NOMO-1 treated with dmso at 0.1 percent for 144 hours (cell line): ENCODE measurements around the gene SLC13A5.
A peak's percentile ranks its signal among the peaks of the same experiment; 100 is the strongest.
"Not testable (repeated sequence)": the region's sequence is repeated elsewhere in the genome, so short reads cannot be mapped to it uniquely, and the experiment has no call there.

Source experiments
- DNase-seq: peaks from one replicate; lab custom pipeline; 2025; ENCODE audit not compliant: unreplicated experiment; lab: John Stamatoyannopoulos, UW

The SLC13A5 gene

GRCh38 chr17:6713130-6713917 is at the start of gene SLC13A5:
SLC13A5 (minus strand) TSS chr17:6713369; CDS start chr17:6713333, 36 bp downstream.
- DNase-seq = no peak

- no peak for DNase-seq
Measured at GRCh38 chr17:6761779-6762178, 48.6 kb upstream of the SLC13A5 start.

GRCh38 chr17:6757747-6758146 is 44.6 kb upstream of the SLC13A5 start:
- DNase-seq = no peak

GRCh38 chr17:6756425-6757031 is 43.4 kb upstream of the SLC13A5 start:
- DNase-seq = no peak

- peak; percentile 69 for DNase-seq
Measured at GRCh38 chr17:6755731-6756184, 42.6 kb upstream of the SLC13A5 start, which contains the start of gene XAF1. XAF1 (plus strand) TSS chr17:6756046; CDS start chr17:6756079, 33 bp downstream.

- no peak for DNase-seq
Measured at GRCh38 chr17:6755281-6755680, 42.1 kb upstream of the SLC13A5 start.

DNA sequence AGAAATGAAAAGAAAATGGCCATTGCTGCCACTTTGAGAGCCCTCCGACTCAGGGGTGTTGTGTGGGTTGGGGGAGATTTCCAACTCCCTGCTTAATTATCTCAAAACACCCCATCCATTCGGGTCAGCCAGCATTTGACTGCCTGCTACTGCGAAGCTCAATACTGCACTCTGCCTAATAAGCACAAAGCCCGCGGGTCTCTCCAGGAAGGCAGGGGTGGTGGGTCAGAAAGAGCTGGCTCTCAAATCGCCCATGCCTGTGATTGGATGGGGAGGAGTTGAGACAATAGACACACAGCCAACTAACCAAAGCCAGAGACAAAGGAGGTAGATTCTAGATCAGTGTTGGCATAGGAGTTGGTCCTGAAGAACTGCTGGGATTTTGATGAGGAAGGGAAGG is 40.4 kb upstream of the SLC13A5 start:
- no peak for DNase-seq

- DNase-seq = peak; percentile 21
Measured at GRCh38 chr17:6753006-6753445, 39.9 kb upstream of the SLC13A5 start.

- peak; percentile 35 for DNase-seq
Measured at GRCh38 chr17:6752068-6752909, 39.1 kb upstream of the SLC13A5 start.

- no peak for DNase-seq
Measured at GRCh38 chr17:6749519-6749918, 36.4 kb upstream of the SLC13A5 start.

GRCh38 chr17:6748617-6749016 is 35.4 kb upstream of the SLC13A5 start:
- DNase-seq = no peak

DNA sequence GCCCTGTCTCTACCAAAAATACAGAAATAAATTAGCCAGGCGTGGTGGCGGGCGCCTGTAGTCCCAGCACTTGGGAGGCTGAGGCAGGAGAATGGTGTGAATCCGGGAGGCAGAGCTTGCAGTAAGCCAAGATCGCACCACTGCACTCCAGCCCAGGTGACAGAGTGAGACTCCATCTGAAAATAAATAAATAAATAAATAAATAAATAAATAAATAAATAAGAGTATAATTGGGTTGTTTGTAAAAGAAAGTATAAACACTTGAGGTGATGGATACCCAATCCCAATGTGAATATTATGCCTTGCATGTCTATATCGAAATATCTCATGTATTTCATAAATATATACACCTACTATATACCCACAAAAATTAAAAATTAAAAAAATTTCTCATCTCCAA is 33.5 kb upstream of the SLC13A5 start:
- not testable (repeated sequence) for DNase-seq

GRCh38 chr17:6729531-6729930 is 16.4 kb upstream of the SLC13A5 start:
- no peak for DNase-seq

DNA sequence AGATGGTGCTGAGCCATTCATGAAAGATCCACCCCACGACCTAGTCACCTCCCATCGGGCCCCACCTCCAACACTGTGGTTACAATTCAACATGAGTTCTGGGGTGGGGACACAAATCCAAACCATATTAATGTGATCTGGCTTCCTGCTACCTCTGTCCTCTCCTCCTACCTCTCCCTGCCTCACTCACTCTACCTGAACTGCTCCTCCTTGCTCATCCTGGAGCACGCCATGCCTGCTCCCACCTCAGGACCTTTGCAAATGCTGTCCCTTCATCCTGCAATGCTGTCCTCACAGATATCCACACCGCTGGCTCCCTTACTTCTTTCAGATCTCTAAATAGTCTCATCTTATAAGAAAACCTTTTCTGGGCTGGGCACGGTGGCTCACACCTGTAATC is 10.8 kb upstream of the SLC13A5 start:
- no peak for DNase-seq

DNA sequence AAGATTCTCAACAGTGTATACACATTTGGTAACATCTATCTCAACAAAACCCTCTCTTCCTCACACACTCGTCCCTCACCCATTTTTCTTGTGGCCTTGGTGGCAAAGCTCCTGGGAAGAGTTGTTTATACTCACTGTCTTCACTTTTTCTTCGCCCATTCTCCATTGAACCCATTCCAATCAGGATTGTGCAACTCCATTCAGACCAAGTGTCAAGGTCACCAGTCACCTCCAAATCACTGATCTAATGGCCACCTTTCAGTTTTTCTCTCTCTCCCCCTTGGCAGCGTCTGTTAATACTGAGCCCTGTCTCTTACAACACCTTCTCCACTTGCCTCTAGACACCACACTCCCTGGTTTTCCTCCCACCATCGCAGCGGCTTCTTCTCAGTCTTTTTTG is 8.6 kb upstream of the SLC13A5 start:
- no peak for DNase-seq

DNA sequence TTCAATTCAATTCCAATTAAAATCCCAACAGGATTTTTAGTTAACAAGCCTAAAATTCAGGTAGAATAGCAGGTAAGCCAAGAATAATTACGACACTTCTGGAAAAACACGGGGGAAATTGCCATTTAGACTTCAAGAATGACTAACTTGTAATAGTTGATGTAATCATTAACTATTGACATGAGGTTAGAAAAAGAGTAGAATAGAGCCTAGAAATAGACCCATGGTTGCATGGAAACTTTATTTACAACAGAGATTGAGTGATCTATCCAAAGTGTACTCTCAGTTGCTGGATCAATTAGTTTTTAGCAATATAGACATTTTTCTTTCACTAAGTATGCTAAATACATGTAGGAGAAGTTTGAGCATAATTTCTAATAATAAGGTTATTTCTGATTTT is 3.6 kb upstream of the SLC13A5 start:
- DNase-seq = no peak

DNA sequence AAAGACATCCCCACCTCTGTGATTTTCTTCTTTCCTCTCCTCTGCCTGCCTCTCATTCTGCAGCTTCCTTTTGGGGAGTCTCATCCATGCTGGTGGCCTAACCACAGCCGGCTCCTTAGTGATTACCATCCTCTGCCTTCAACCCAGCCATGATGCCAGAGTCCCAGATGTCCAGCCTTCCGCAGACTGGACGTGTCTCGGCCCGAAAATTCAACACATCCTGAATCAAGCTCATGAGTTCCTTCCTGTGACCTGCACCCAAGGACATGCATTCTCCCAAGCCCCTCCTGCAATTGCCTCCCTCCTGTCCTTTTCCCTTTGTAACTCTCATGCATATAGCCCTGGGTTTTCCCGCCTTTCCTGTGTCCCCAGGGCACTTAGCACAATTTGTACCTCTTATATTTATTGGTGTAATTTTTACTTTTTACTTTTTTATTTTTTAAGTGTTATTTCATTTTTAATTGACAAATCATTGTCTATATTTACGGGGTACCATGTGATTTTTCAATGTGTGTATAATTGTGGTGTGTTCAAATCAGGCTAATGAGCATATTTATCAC is 1.2 kb upstream of the SLC13A5 start:
- no peak for DNase-seq

DNA sequence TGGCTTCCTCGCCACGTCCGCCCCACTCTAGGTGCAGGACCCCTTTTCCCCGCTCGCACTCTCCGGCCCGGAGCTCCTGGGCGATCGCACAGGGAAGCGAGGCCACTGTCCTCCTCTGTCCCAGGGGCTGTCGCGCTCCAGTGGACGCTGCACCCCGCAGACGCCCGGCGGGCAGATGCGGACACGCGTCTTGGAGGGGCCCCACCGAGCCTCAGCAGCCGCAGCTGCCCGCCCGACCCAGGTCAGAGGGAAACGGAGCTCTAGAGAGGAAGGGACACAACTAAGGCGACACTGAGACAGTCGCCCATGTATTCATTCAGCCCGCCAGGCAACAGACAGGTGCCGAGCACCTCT is 726 bp upstream of the SLC13A5 start:
- DNase-seq = no peak

DNA sequence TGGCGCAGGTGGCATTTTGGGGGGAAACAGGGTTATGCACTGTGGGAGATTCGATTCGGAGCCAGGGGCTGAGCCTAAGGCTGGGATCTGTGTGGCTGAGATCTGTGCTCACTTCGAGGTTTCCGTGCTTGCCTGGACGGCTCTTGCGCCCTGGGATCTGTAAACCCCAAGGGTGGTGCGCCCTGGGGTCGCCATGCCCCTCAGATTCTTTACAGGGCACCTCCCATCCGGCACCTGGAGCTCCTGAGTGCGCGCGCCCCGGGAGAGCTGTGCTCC is 377 bp downstream of the SLC13A5 start:
- DNase-seq = no peak

DNA sequence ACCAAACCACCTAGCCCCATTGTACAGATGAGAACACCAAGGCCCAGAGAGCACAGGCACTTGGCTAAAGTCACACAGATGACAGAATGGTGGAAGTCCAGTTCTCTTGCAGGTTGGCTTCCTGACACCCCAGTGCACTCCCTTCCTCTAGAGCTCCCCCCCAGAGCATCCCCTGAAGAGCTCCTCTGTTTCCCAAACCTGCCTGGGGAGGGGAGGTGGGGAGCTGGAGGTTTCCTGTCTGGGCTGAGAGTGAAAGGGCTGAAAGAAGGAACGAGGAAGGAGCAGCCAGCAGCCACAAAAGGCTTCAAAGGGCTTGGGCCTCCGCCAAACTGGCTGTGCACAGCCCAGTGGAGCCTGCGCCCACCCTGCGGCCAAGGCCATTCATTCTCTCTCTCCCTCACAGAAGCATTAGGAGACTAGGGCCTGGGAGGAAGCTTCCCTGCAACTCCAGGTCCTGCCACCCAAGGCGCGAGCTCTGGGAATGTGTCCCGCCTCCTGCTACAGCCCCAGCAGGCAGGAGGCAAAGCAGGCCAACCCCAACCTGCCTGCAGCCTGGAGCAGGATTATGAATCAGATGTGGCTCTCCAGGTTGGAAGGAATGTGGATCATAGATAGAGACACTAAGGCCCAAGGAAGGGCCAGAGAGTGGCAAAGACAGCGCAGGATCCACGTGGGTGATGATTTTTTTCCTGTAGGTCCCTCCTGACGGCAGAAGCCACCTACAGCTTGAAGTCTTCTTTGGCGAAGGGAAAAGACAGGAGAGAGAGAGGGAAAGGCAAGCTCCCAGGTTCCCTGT is 913 bp downstream of the SLC13A5 start:
- DNase-seq = no peak

GRCh38 chr17:6711681-6712057 is 1.5 kb downstream of the SLC13A5 start:
- DNase-seq = peak; percentile 22
